Measurements from ENCODE around the gene HIBCH. TPM values are rescaled to one million over a fixed set of nuclear protein-coding genes. Genes with fewer than 3 reads are reported as not detected.

Gene HIBCH
- total RNA-seq, 1 donor from 2014 or later = 23.3 TPM

GRCh38 chr2:190199109-190199508, 120.5 kb downstream of the HIBCH start:
- no peak for TF ChIP-seq CTCF (IDR thresholded peaks at IDR 0.05)
- Histone ChIP-seq H3K4me1 (no peaks in the 10 kb centered on the region), H3K9me3 (no peaks in the 10 kb centered on the region), H3K27ac (no peak overlapping the region), H3K36me3 (peaks cover 10% of the 10 kb centered on the region), H3K27me3 (no peaks in the 10 kb centered on the region), H3K4me3 (no peak overlapping the region)
- DNase-seq (no peak), ATAC-seq (no peak)
- intact Hi-C loops (cut with DNase I) = no loop called here

GRCh38 chr2:190197143-190197720, 122.4 kb downstream of the HIBCH start:
- Histone ChIP-seq H3K27ac (no peak overlapping the region), H3K4me1 (no peaks in the 10 kb centered on the region), H3K27me3 (no peaks in the 10 kb centered on the region), H3K4me3 (no peak overlapping the region), H3K9me3 (no peaks in the 10 kb centered on the region), H3K36me3 (no peaks in the 10 kb centered on the region)
- DNase-seq (no peak), ATAC-seq (no peak)
- intact Hi-C loops (cut with DNase I) = no loop called here
- TF ChIP-seq CTCF (IDR thresholded peaks at IDR 0.05) = no peak

GRCh38 chr2:190190507-190191162, 129.0 kb downstream of the HIBCH start:
- no peaks in the 10 kb centered on the region for H3K36me3 ChIP-seq
- intact Hi-C loops (cut with DNase I) = no loop called here
- H3K4me1 ChIP-seq = no peaks in the 10 kb centered on the region
- ATAC-seq = no peak
- no peak overlapping the region for H3K4me3 ChIP-seq
- no peak overlapping the region for H3K27ac ChIP-seq
- H3K9me3 ChIP-seq = no peaks in the 10 kb centered on the region
- no peak for TF ChIP-seq CTCF (IDR thresholded peaks at IDR 0.05)
- H3K27me3 ChIP-seq = no peaks in the 10 kb centered on the region
- no peak for DNase-seq

- Histone ChIP-seq H3K9me3 (no peaks in the 10 kb centered on the region), H3K36me3 (no peaks in the 10 kb centered on the region), H3K4me3 (no peak overlapping the region), H3K27ac (no peak overlapping the region), H3K4me1 (no peaks in the 10 kb centered on the region), H3K27me3 (no peaks in the 10 kb centered on the region)
- no peak for TF ChIP-seq CTCF (IDR thresholded peaks at IDR 0.05)
- intact Hi-C loops (cut with DNase I) = no loop called here
- ATAC-seq (no peak), DNase-seq (no peak)
Observed at GRCh38 chr2:190188289-190188688, 131.3 kb downstream of the HIBCH start.

GRCh38 chr2:190186238-190186637, 133.4 kb downstream of the HIBCH start:
- H3K27ac ChIP-seq = no peak overlapping the region
- DNase-seq (no peak), ATAC-seq (no peak)
- no peak for TF ChIP-seq CTCF (IDR thresholded peaks at IDR 0.05)
- no peaks in the 10 kb centered on the region for H3K9me3 ChIP-seq
- H3K36me3 ChIP-seq = no peaks in the 10 kb centered on the region
- no peak overlapping the region for H3K4me3 ChIP-seq
- H3K4me1 ChIP-seq = no peaks in the 10 kb centered on the region
- H3K27me3 ChIP-seq = no peaks in the 10 kb centered on the region
- intact Hi-C loops (cut with DNase I) = no loop called here

Data from upper lobe of right lung (tissue), 1 donor.